Esophagus squamous epithelium (tissue), 5 donors: ENCODE results near the gene MTOR. TPM values are rescaled to one million over a fixed set of nuclear protein-coding genes. Genes with fewer than 3 reads are reported as not detected.
A peak's percentile ranks its signal among the peaks of the same experiment; 100 is the strongest.

Source experiments
- DNase-seq: peaks from one replicate; lab custom pipeline; 2025; lab: John Stamatoyannopoulos, UW
- H3K27ac ChIP-seq, 4 donors: fragments of 200-600 bp; sonication (generic); one replicate each; pipeline ENCODE4 v1.5.1; 2016 to 2019; ENCODE audit warnings: mild to moderate bottlenecking in 1 of 4
- H3K27me3 ChIP-seq, 4 donors: fragments of 200-600 bp; sonication (generic); 1 replicate in 3 of 4; 2 replicates in 1 of 4; pipeline versions ENCODE4 v1.5.1 to v1.6.0; 2017 to 2021; ENCODE audit warnings: antibody characterized with exemption in 1 of 4
- H3K36me3 ChIP-seq, 3 donors: fragments of 200-600 bp; sonication (generic); one replicate each; pipeline ENCODE4 v1.5.1; 2016 to 2019
- H3K4me1 ChIP-seq, 3 donors: fragments of 200-600 bp; sonication (generic); one replicate each; pipeline ENCODE4 v1.5.1; 2017 to 2019
- H3K4me3 ChIP-seq, 4 donors: fragments of 200-600 bp; sonication (generic); 1 replicate in 3 of 4; 2 replicates in 1 of 4; pipeline ENCODE4 v1.5.1; 2016 to 2019; ENCODE audit warnings: mild to moderate bottlenecking in 2 of 4, moderate library complexity in 1 of 4
- H3K9me3 ChIP-seq, 3 donors: fragments of 200-600 bp; sonication (generic); one replicate each; pipeline ENCODE4 v1.5.1; 2016 to 2019
- POLR2A ChIP-seq, 4 donors: fragments of 450-650 bp; IDR thresholded peaks; one replicate each; pipeline ENCODE4 v1.6.1; 2017; ENCODE audit warnings: antibody characterized with exemption in 4 of 4, mild to moderate bottlenecking in 4 of 4, moderate library complexity in 3 of 4
- WGBS, 2 donors: methylation state at CpG; one replicate each; pipeline ENCODE4 v1.1.5; 2018; 5-methylcytosine and 5-hydroxymethylcytosine counted together
- intact Hi-C: fragments of 100-400 bp; cut with DNase I; formaldehyde crosslinking; loops from one replicate; pipeline ENCODE4 v1.15.0; 2022
- total RNA-seq, 4 donors: library from RNA; depleted of rRNA; stranded (reverse); fragments of >200 nt; gene quantifications; one replicate each; pipeline ENCODE4 v1.1.0, GENCODE V29; 2016
- TF ChIP-seq, protein P1 (sequence below), 6 experiments: fragments of 450-650 bp in 4 of 6; fragments of 200-600 bp in 2 of 6; sonication (generic) in 2 of 6; IDR thresholded peaks; one replicate each; pipeline ENCODE4 v1.5.1; 2016 to 2019; ENCODE audit warnings: antibody characterized with exemption in 6 of 6, mild to moderate bottlenecking in 4 of 6, moderate library complexity in 4 of 6
- donor health status: DM: yes; HTN: yes; CAD: no.

MTOR gene
- total RNA-seq, 4 donors from 2014 or later: 25.4 to 34.2 (median 30.1) TPM

- TF ChIP-seq, protein P1, sequence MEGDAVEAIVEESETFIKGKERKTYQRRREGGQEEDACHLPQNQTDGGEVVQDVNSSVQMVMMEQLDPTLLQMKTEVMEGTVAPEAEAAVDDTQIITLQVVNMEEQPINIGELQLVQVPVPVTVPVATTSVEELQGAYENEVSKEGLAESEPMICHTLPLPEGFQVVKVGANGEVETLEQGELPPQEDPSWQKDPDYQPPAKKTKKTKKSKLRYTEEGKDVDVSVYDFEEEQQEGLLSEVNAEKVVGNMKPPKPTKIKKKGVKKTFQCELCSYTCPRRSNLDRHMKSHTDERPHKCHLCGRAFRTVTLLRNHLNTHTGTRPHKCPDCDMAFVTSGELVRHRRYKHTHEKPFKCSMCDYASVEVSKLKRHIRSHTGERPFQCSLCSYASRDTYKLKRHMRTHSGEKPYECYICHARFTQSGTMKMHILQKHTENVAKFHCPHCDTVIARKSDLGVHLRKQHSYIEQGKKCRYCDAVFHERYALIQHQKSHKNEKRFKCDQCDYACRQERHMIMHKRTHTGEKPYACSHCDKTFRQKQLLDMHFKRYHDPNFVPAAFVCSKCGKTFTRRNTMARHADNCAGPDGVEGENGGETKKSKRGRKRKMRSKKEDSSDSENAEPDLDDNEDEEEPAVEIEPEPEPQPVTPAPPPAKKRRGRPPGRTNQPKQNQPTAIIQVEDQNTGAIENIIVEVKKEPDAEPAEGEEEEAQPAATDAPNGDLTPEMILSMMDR (IDR thresholded peaks at IDR 0.05): no peak
- TF ChIP-seq POLR2A (IDR thresholded peaks at IDR 0.05): no peak
- peaks cover 0 to 92% (median 12%) of the 10 kb centered on the region in 3 donors for H3K36me3 ChIP-seq
- no peak for DNase-seq
- peak overlapping the region in 1 of 4 donors; percentile 46 for H3K27ac ChIP-seq
- intact Hi-C loops: no loop called here
- no peaks in the 10 kb centered on the region for H3K9me3 ChIP-seq
- no peak overlapping the region for H3K4me3 ChIP-seq
- H3K27me3 ChIP-seq: no peaks in the 10 kb centered on the region
- H3K4me1 ChIP-seq: peaks cover 0 to 59% (median 9%) of the 10 kb centered on the region in 3 donors
- WGBS, 2 donors: 92 to 98% methylated on average over 5 of the region's 5 CpGs
Measured at GRCh38 chr1:11143401-11143800, 119.0 kb downstream of the MTOR start.

DNA sequence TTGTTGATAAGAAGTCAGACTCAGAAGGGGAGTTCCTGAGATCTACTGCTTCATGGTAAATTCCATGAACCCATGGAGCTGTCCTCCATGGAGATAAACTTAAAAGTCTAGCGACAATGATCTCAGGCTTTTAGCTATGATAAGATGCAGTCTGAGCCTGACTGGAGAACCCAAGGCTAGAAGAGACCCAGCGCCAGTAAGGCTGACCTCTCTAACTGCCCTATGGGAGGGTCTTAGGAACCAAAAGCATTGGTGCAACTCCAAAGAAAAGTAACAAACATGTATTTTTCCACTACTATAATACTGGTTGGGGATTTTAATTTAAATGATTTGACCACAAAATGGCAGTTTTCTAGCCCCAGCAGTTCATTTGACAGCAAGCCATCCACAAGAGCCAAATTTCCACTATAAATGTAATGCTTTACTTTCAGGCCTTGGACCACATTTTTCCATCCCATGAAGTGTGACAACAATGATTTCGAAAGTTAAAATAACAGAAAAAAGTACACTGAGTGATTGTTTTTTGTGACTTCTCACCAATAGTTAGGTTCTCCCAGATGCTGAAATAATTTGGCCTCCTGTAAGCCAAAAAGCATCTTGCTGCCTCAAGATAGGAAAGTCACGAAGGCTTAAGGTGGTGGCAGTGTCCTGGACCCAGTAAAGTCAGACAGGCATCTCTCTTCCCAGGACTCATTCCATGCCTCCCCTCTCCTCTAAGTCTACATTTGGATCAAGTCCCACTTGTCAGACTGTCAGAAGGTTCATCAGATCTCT, 119.5 kb downstream of the MTOR start:
- TF ChIP-seq POLR2A (IDR thresholded peaks at IDR 0.05): no peak
- TF ChIP-seq, protein P1 (IDR thresholded peaks at IDR 0.05): no peak
- Histone ChIP-seq H3K36me3 (peaks cover 0 to 92% (median 12%) of the 10 kb centered on the region in 3 donors), H3K9me3 (no peaks in the 10 kb centered on the region), H3K4me1 (peaks cover 0 to 53% (median 6%) of the 10 kb centered on the region in 3 donors), H3K27me3 (no peaks in the 10 kb centered on the region), H3K27ac (peak overlapping the region in 1 of 4 donors; percentile 46), H3K4me3 (no peak overlapping the region)
- 86 to 87% methylated on average over 3 to 4 of the region's 4 CpGs for WGBS, 2 donors
- intact Hi-C loops: no loop called here
- no peak for DNase-seq

- no peaks in the 10 kb centered on the region for H3K27me3 ChIP-seq
- H3K36me3 ChIP-seq: peaks cover 0 to 82% (median 0%) of the 10 kb centered on the region in 3 donors
- 44 to 55% methylated on average over 3 of the region's 3 CpGs for WGBS, 2 donors
- intact Hi-C loops: no loop called here
- H3K4me1 ChIP-seq: peaks cover 0 to 31% (median 4%) of the 10 kb centered on the region in 3 donors
- H3K4me3 ChIP-seq: no peak overlapping the region
- peak overlapping the region in 2 of 4 donors; percentile 6 to 21 for H3K27ac ChIP-seq
- H3K9me3 ChIP-seq: no peaks in the 10 kb centered on the region
- DNase-seq: no peak
- TF ChIP-seq POLR2A (IDR thresholded peaks at IDR 0.05): no peak
- TF ChIP-seq, protein P1 (IDR thresholded peaks at IDR 0.05): no peak
Measured at GRCh38 chr1:11138952-11139351, 123.4 kb downstream of the MTOR start.

DNA sequence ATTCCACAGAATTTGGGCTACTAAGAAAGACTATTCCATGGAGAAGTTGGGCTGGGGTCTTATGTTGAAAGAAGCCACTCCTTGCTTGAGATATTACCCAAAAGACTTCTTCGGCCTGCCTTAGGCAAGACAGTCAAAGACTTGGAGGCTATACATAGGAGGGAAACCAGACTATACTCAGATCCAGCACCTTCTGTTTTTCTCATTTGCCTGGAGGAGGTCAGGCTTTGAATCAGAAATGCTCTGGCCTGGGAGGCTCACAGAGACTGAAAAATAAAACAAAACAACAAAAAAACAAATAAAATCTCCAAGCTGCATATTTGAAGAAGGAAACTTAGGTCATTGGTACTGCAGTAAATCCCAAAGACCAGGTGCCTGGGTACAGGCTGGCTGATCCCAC, 124.3 kb downstream of the MTOR start:
- no peaks in the 10 kb centered on the region for H3K27me3 ChIP-seq
- H3K4me1 ChIP-seq: peaks cover 0 to 37% (median 4%) of the 10 kb centered on the region in 3 donors
- intact Hi-C loops: no loop called here
- no peak overlapping the region for H3K4me3 ChIP-seq
- 91% methylated on average over 1 of the region's 1 CpG; no CpG with 5 or more reads in 1 of the 2 donors for WGBS, 2 donors
- no peak for DNase-seq
- no peak for TF ChIP-seq POLR2A (IDR thresholded peaks at IDR 0.05)
- TF ChIP-seq, protein P1 (IDR thresholded peaks at IDR 0.05): no peak
- H3K9me3 ChIP-seq: no peaks in the 10 kb centered on the region
- H3K36me3 ChIP-seq: peaks cover 0 to 82% (median under 1%) of the 10 kb centered on the region in 3 donors
- H3K27ac ChIP-seq: no peak overlapping the region

DNA sequence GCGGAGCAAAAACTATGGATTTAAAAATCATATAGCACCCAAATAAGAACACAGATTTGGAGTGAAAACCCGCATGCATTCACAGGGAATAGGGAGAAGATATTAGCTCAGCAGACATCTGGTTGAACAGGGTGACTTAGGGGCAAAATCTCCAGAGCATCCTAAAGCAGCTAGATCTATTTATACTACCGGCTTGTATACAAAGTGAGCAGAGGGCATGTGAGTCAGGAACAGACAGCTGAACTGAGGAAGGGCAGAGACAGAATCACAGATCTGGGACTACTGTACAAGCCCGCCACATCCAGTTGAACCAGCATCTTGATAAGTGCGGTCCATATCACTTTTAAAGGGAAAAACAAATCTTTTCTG, 127.5 kb downstream of the MTOR start:
- H3K9me3 ChIP-seq: no peaks in the 10 kb centered on the region
- 49 to 65% methylated on average over 5 of the region's 5 CpGs for WGBS, 2 donors
- peaks cover 7 to 90% (median 23%) of the 10 kb centered on the region in 3 donors for H3K36me3 ChIP-seq
- no peak overlapping the region for H3K27ac ChIP-seq
- intact Hi-C loops: no loop called here
- peaks cover 0 to 40% (median 4%) of the 10 kb centered on the region in 3 donors for H3K4me1 ChIP-seq
- DNase-seq: no peak
- no peak overlapping the region for H3K4me3 ChIP-seq
- H3K27me3 ChIP-seq: no peaks in the 10 kb centered on the region
- TF ChIP-seq, protein P1 (IDR thresholded peaks at IDR 0.05): no peak
- TF ChIP-seq POLR2A (IDR thresholded peaks at IDR 0.05): no peak
